Adipocyte (in vitro differentiated cells): ENCODE measurements around the gene MCC.

Experiments used
- DNase-seq: peaks from one replicate; pipeline ENCODE4 v3.0.0-alpha.2; 2015; ENCODE audit warnings: low read depth
- H3K27me3 ChIP-seq: replicated peaks from 2 replicates; pipeline ENCODE4 v1.7.0; 2013; ENCODE audit warnings: mild to moderate bottlenecking, low read length, moderate library complexity; ENCODE audit not compliant: control insufficient read depth, insufficient read depth
- H3K36me3 ChIP-seq: 2 replicates; pipeline ENCODE4 v1.7.0; 2013; ENCODE audit warnings: low read length, mild to moderate bottlenecking, moderate library complexity; ENCODE audit not compliant: control insufficient read depth, insufficient read depth, severe bottlenecking
- H3K4me1 ChIP-seq: 2 replicates; pipeline ENCODE4 v1.7.0; 2013; ENCODE audit warnings: mild to moderate bottlenecking, low read length, moderate library complexity; ENCODE audit not compliant: control insufficient read depth, insufficient read depth
- H3K4me3 ChIP-seq: 2 replicates; pipeline ENCODE4 v1.7.0; 2013; ENCODE audit warnings: mild to moderate bottlenecking, low read length, moderate library complexity
- H3K9ac ChIP-seq: 2 replicates; pipeline ENCODE4 v1.7.0; 2013; ENCODE audit warnings: mild to moderate bottlenecking, low read length, moderate library complexity
- H3K9me3 ChIP-seq: 2 replicates; pipeline ENCODE4 v1.7.0; 2013; ENCODE audit warnings: mild to moderate bottlenecking, low read length, moderate library complexity; ENCODE audit not compliant: control insufficient read depth

The MCC gene

GRCh38 chr5:113487781-113488644 lies at the start of gene MCC:
Gene MCC (minus strand): TSS chr5:113488453.
- peak; percentile 95 for DNase-seq
- H3K27me3 ChIP-seq, result no peaks in the 10 kb centered on the region

GRCh38 chr5:113531481-113532159 lies 43.4 kb upstream of the MCC start:
- DNase-seq, result peak; percentile 11

More at GRCh38 chr5:113487781-113488644, at the start of gene MCC:
- Histone ChIP-seq H3K4me3 (peak within 1 kb of the TSS; percentile 93), H3K9ac (peak within 1 kb of the TSS; percentile 86), H3K4me1 (peaks cover 22% of the 10 kb centered on the region), H3K9me3 (peaks cover 14% of the 10 kb centered on the region), H3K36me3 (no peaks in the 10 kb centered on the region)

GRCh38 chr5:113527746-113528145 lies 39.5 kb upstream of the MCC start:
- peaks cover 40% of the 10 kb centered on the region for H3K36me3 ChIP-seq
- DNase-seq, result no peak
- H3K4me3 ChIP-seq, result no peak overlapping the region
- H3K9me3 ChIP-seq, result peaks cover 7% of the 10 kb centered on the region
- H3K27me3 ChIP-seq, result no peaks in the 10 kb centered on the region
- H3K9ac ChIP-seq, result no peak overlapping the region
- H3K4me1 ChIP-seq, result peaks cover 5% of the 10 kb centered on the region

More at GRCh38 chr5:113531481-113532159, 43.4 kb upstream of the MCC start:
- H3K27me3 ChIP-seq, result no peaks in the 10 kb centered on the region
- H3K4me1 ChIP-seq, result no peaks in the 10 kb centered on the region
- no peak overlapping the region for H3K4me3 ChIP-seq
- H3K9me3 ChIP-seq, result peaks cover 7% of the 10 kb centered on the region
- peaks cover 61% of the 10 kb centered on the region for H3K36me3 ChIP-seq
- no peak overlapping the region for H3K9ac ChIP-seq

GRCh38 chr5:113526421-113526820 lies 38.2 kb upstream of the MCC start:
- H3K4me1 ChIP-seq, result peaks cover 5% of the 10 kb centered on the region
- no peak overlapping the region for H3K9ac ChIP-seq
- no peak overlapping the region for H3K4me3 ChIP-seq
- H3K9me3 ChIP-seq, result peaks cover 6% of the 10 kb centered on the region
- DNase-seq, result peak; percentile 16
- H3K27me3 ChIP-seq, result no peaks in the 10 kb centered on the region
- peaks cover 34% of the 10 kb centered on the region for H3K36me3 ChIP-seq

GRCh38 chr5:113524927-113525326 lies 36.7 kb upstream of the MCC start:
- Histone ChIP-seq H3K36me3 (peaks cover 26% of the 10 kb centered on the region), H3K9me3 (no peaks in the 10 kb centered on the region), H3K4me1 (peaks cover 13% of the 10 kb centered on the region), H3K27me3 (no peaks in the 10 kb centered on the region), H3K9ac (no peak overlapping the region), H3K4me3 (no peak overlapping the region)
- DNase-seq, result no peak

GRCh38 chr5:113523168-113523567 lies 34.9 kb upstream of the MCC start:
- H3K9me3 ChIP-seq, result no peaks in the 10 kb centered on the region
- no peak for DNase-seq

GRCh38 chr5:113520899-113521298 lies 32.6 kb upstream of the MCC start:
- H3K9ac ChIP-seq, result no peak overlapping the region
- no peaks in the 10 kb centered on the region for H3K9me3 ChIP-seq
- peaks cover 14% of the 10 kb centered on the region for H3K4me1 ChIP-seq
- no peaks in the 10 kb centered on the region for H3K27me3 ChIP-seq
- peaks cover 19% of the 10 kb centered on the region for H3K36me3 ChIP-seq
- DNase-seq, result no peak
- no peak overlapping the region for H3K4me3 ChIP-seq

More at GRCh38 chr5:113523168-113523567, 34.9 kb upstream of the MCC start:
- Histone ChIP-seq H3K9ac (no peak overlapping the region), H3K4me3 (no peak overlapping the region), H3K4me1 (peaks cover 13% of the 10 kb centered on the region), H3K27me3 (no peaks in the 10 kb centered on the region), H3K36me3 (peaks cover 23% of the 10 kb centered on the region)

- Histone ChIP-seq H3K36me3 (peaks cover 15% of the 10 kb centered on the region), H3K27me3 (no peaks in the 10 kb centered on the region), H3K4me3 (no peak overlapping the region), H3K4me1 (peaks cover 19% of the 10 kb centered on the region), H3K9ac (no peak overlapping the region), H3K9me3 (no peaks in the 10 kb centered on the region)
- DNase-seq, result no peak
These were observed 32.2 kb upstream of the MCC start for GRCh38 chr5:113520429-113520828.

- no peak for DNase-seq
- H3K36me3 ChIP-seq, result peaks cover 9% of the 10 kb centered on the region
- H3K9ac ChIP-seq, result no peak overlapping the region
These were observed 31.2 kb upstream of the MCC start for GRCh38 chr5:113519412-113519811.

GRCh38 chr5:113518884-113519283 lies 30.6 kb upstream of the MCC start:
- Histone ChIP-seq H3K4me1 (peaks cover 24% of the 10 kb centered on the region), H3K9ac (no peak overlapping the region), H3K27me3 (no peaks in the 10 kb centered on the region), H3K36me3 (peaks cover 9% of the 10 kb centered on the region), H3K4me3 (no peak overlapping the region), H3K9me3 (no peaks in the 10 kb centered on the region)
- DNase-seq, result no peak

More at GRCh38 chr5:113519412-113519811, 31.2 kb upstream of the MCC start:
- no peak overlapping the region for H3K4me3 ChIP-seq
- no peaks in the 10 kb centered on the region for H3K27me3 ChIP-seq
- peaks cover 22% of the 10 kb centered on the region for H3K4me1 ChIP-seq
- H3K9me3 ChIP-seq, result no peaks in the 10 kb centered on the region

GRCh38 chr5:113514289-113514635 lies 26.0 kb upstream of the MCC start:
- Histone ChIP-seq H3K9me3 (no peaks in the 10 kb centered on the region), H3K27me3 (no peaks in the 10 kb centered on the region), H3K36me3 (peaks cover 9% of the 10 kb centered on the region), H3K4me1 (peaks cover 17% of the 10 kb centered on the region), H3K9ac (peak overlapping the region; percentile 96), H3K4me3 (peak overlapping the region; percentile 91)
- no peak for DNase-seq
